ENCODE results near the gene ZNF724. TPM values are rescaled to one million over a fixed set of nuclear protein-coding genes. Genes with fewer than 3 reads are reported as not detected.

ZNF724 gene
- total and polyA plus RNA-seq, 2 of the 8 experiments (the other 6 are each of a cell fraction or from before 2014, with no cell fraction given) = 8.7 to 67.2 TPM

DNA sequence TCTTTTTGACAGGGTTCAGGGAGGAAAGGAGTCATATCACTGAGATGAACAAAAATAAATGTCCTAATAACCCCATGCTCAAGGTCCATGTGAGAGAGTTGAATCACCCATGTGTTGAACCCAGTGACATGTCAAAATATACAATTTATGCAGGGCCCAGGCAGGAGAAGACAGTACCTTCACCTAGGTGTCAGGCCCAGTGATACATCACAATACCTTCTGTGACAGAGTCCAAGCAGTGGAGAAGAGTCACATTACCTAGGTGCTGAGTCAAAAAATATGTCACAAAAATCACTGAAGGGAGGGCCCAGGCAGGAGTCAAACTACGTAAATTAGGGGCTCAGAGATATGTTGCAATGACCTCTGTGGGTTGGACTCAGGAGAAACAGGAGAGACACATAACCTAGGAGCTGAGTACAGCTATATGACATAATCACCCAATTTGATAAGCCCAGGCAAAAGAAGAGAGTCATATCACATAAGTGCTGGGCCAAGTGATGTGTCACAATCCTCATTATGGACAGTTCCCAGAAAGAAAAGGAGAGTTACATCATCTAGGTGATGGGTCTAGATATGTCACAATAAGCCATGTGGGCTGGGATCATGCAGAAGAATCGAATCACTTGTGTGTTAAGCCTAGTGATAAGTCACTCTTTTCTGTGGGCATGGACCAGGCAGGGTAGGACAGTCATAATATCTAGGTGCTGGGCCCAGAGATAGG is 13.8 kb upstream of the ZNF724 start:
- Histone ChIP-seq H3K56ac (replicated peaks; ENCODE audit: insufficient read length, low read depth, low read length) (no peak overlapping the region), H2BK5ac (ENCODE audit: low read depth, low read length) (no peak overlapping the region), H3K27ac (ENCODE audit: low read depth, low read length) (no peak overlapping the region), H3K79me2 (ENCODE audit: control insufficient read depth in 1 of 2, insufficient read depth in 2 of 2, low read length in 2 of 2) (peaks cover 0 to 15% of the 10 kb centered on the region in 2 experiments; a peak in 2 of 4 replicates), H3K14ac (ENCODE audit: insufficient read length) (no peak overlapping the region), H3K4me2 (ENCODE audit: insufficient read depth in 1 of 2, low read depth in 2 of 2, low read length in 2 of 2) (no peak overlapping the region), H3K4ac (replicated peaks; ENCODE audit: insufficient read length, low read depth, low read length) (no peak overlapping the region), H4K20me1 (replicated peaks in 1 of 2; ENCODE audit: control insufficient read depth in 1 of 2, insufficient read depth in 2 of 2, low read length in 2 of 2) (peaks cover 3 to 15% of the 10 kb centered on the region in 2 experiments), H4K5ac (ENCODE audit: insufficient read length, low read depth, low read length) (no peak overlapping the region), H3K9ac (replicated peaks in 1 of 4; ENCODE audit: extremely low read depth in 1 of 4, low read depth in 3 of 4, low read length in 3 of 4) (no peak overlapping the region), H3K4me3 (ENCODE audit: extremely low read depth in 1 of 4, insufficient read depth in 2 of 4, low read depth in 3 of 4, low read length in 4 of 4) (no peak overlapping the region), H2AFZ (ENCODE audit: low read length) (no peak overlapping the region), H4K8ac (ENCODE audit: extremely low read depth, insufficient read depth, low read length) (no peak overlapping the region), H2BK120ac (replicated peaks; ENCODE audit: low read depth, low read length) (no peak overlapping the region), H2BK20ac (ENCODE audit: low read length) (no peak overlapping the region), H4K91ac (replicated peaks; ENCODE audit: insufficient read length, low read length) (no peak overlapping the region), H3K79me1 (ENCODE audit: low read depth, low read length) (peaks cover 2% of the 10 kb centered on the region; the same call in 1 of the 2 replicates), H3K23me2 (ENCODE audit: low read depth, low read length) (no peaks in the 10 kb centered on the region), H2AK5ac (ENCODE audit: low read depth, low read length) (no peak overlapping the region), H2BK12ac (ENCODE audit: low read depth, low read length) (no peak overlapping the region), H2BK15ac (ENCODE audit: low read length) (no peak overlapping the region), H3K23ac (ENCODE audit: insufficient read length) (no peak overlapping the region), H3K27me3 (replicated peaks in 1 of 4; ENCODE audit: control insufficient read depth in 3 of 4, extremely low read depth in 1 of 4, insufficient read depth in 3 of 4, low read length in 3 of 4) (no peaks in the 10 kb centered on the region), H3K36me3 (ENCODE audit: control insufficient read depth in 2 of 4, insufficient read depth in 4 of 4, low read length in 3 of 4) (peaks cover 9 to 71% (median 55%) of the 10 kb centered on the region in 4 experiments; a peak in 7 of 8 replicates), H3K4me1 (replicated peaks in 1 of 4; ENCODE audit: control insufficient read depth in 3 of 4, insufficient read depth in 4 of 4, low read length in 3 of 4) (no peaks in the 10 kb centered on the region), H3K9me3 (ENCODE audit: insufficient read depth in 2 of 2, low read depth in 1 of 2, low read length in 1 of 2) (no peaks in the 10 kb centered on the region), H3K18ac (ENCODE audit: extremely low read depth, low read length) (no peak overlapping the region)
- CTCF ChIA-PET (ENCODE audit: partially characterized antibody) = no interaction called here
- 87% methylated on average over 2 of the region's 2 CpGs; no CpG with 5 or more reads in 1 of the 2 experiments for WGBS, 2 experiments (ENCODE audit: extremely low coverage in 1 of 2, insufficient coverage in 1 of 2, insufficient read length in 1 of 2, insufficient replicate concordance in 2 of 2, low coverage in 1 of 2, low lambda C conversion rate in 2 of 2, missing lambda C conversion rate in 1 of 2)
- DNase-seq (ENCODE audit: low read depth in 1 of 2, low spot score in 2 of 2) (no peak), FAIRE-seq (no peak)
- POLR2A ChIA-PET (ENCODE audit: partially characterized antibody) = interaction anchor here (1.3 to 21.9 kb wide), 4 partner anchors 5 to 146 kb away, joined by 3 to 383 read pairs (median 193); partner anchors contain the start of gene ZNF724
- TF ChIP-seq HDAC2 (IDR thresholded peaks at IDR 0.05; ENCODE audit: borderline replicate concordance in 1 of 2, low read depth in 2 of 2, low read length in 2 of 2) (no peak), POLR2AphosphoS5 (IDR thresholded peaks at IDR 0.05; ENCODE audit: low read depth, low read length) (peak; percentile 11; the same call in 1 of the 2 replicates)

Data from H1 (cell line).